SK-N-SH treated with all-trans-retinoic acid at 6 μM for 48 hours (cell line): ENCODE data around the gene AKR1D1.

Experiments used
- ATAC-seq: fragments of 200-7000 bp; cut with Tn5 transposase; 3 replicates; pipeline ENCODE4 v1.9.1; 2020; ENCODE audit warnings: mild to moderate bottlenecking, moderate library complexity
- BACH2 ChIP-seq: fragments of 250-450 bp; sonication (Bioruptor Pico); IDR thresholded peaks from 2 replicates; pipeline ENCODE4 v1.9.0; 2021; ENCODE audit warnings: mild to moderate bottlenecking, borderline replicate concordance
- CSDC2 ChIP-seq: fragments of 250-450 bp; sonication (Bioruptor Pico); IDR thresholded peaks from 2 replicates; pipeline ENCODE4 v1.5.0; 2020; ENCODE audit warnings: mild to moderate bottlenecking, moderate library complexity
- CSRNP3 ChIP-seq: fragments of 250-450 bp; sonication (Bioruptor Pico); IDR thresholded peaks from 2 replicates; pipeline ENCODE4 v1.5.1; 2021; ENCODE audit warnings: mild to moderate bottlenecking, moderate library complexity
- ESRRG ChIP-seq: fragments of 250-450 bp; sonication (Bioruptor Pico); IDR thresholded peaks from 2 replicates; pipeline ENCODE4 v1.6.1; 2021; ENCODE audit warnings: mild to moderate bottlenecking
- GLIS3 ChIP-seq: fragments of 250-450 bp; sonication (Bioruptor Pico); IDR thresholded peaks from 2 replicates; pipeline ENCODE4 v1.5.0; 2020; ENCODE audit warnings: mild to moderate bottlenecking, moderate library complexity
- ISL1 ChIP-seq: fragments of 250-450 bp; sonication (Bioruptor Pico); IDR thresholded peaks from 2 replicates; pipeline ENCODE4 v2.1.2; 2022; ENCODE audit warnings: mild to moderate bottlenecking, moderate library complexity
- OSR1 ChIP-seq: fragments of 250-450 bp; sonication (Bioruptor Pico); IDR thresholded peaks from 2 replicates; pipeline ENCODE4 v1.8.0; 2022; ENCODE audit warnings: moderate library complexity, mild to moderate bottlenecking, inconsistent platforms
- PATZ1 ChIP-seq: fragments of 250-450 bp; sonication (Bioruptor Pico); IDR thresholded peaks from 2 replicates; pipeline ENCODE4 v1.8.0; 2020; ENCODE audit warnings: mild to moderate bottlenecking, moderate library complexity, borderline replicate concordance
- PPARA ChIP-seq: fragments of 250-450 bp; sonication (Bioruptor Pico); IDR thresholded peaks from 2 replicates; pipeline ENCODE4 v1.5.0; 2020; ENCODE audit warnings: mild to moderate bottlenecking, borderline replicate concordance
- RARB ChIP-seq: fragments of 250-450 bp; sonication (Bioruptor Pico); IDR thresholded peaks from 2 replicates; pipeline ENCODE4 v1.8.0; 2021; ENCODE audit warnings: mild to moderate bottlenecking, moderate library complexity
- SNAI2 ChIP-seq: fragments of 250-450 bp; sonication (Bioruptor Pico); IDR thresholded peaks from 2 replicates; pipeline ENCODE4 v1.5.0; 2020; ENCODE audit warnings: mild to moderate bottlenecking, moderate library complexity
- TCF4 ChIP-seq: fragments of 250-450 bp; sonication (Bioruptor Pico); IDR thresholded peaks from 2 replicates; pipeline ENCODE4 v1.8.0; 2021; ENCODE audit warnings: mild to moderate bottlenecking, moderate library complexity, borderline replicate concordance
- TSHZ2 ChIP-seq: fragments of 250-450 bp; sonication (Bioruptor Pico); IDR thresholded peaks from 2 replicates; pipeline ENCODE4 v1.5.0; 2020; ENCODE audit warnings: mild to moderate bottlenecking, moderate library complexity
- ZC3H10 ChIP-seq: fragments of 250-450 bp; sonication (Bioruptor Pico); IDR thresholded peaks from 2 replicates; pipeline ENCODE4 v1.5.1; 2021; ENCODE audit warnings: mild to moderate bottlenecking, moderate library complexity
- ZFP3 ChIP-seq: fragments of 250-450 bp; sonication (Bioruptor Pico); IDR thresholded peaks from 2 replicates; pipeline ENCODE4 v1.5.0; 2020; ENCODE audit warnings: mild to moderate bottlenecking, moderate library complexity
- ZFP30 ChIP-seq: fragments of 450-650 bp; formaldehyde crosslinking; IDR thresholded peaks from 2 replicates; pipeline ENCODE4 v1.5.0; 2022; ENCODE audit warnings: mild to moderate bottlenecking, moderate library complexity
- ZNF565 ChIP-seq: fragments of 450-650 bp; formaldehyde crosslinking; conservative IDR thresholded peaks from 2 replicates; pipeline ENCODE4 v1.5.0; 2020; ENCODE audit warnings: low read depth, mild to moderate bottlenecking, moderate library complexity
- ZNF70 ChIP-seq: fragments of 450-650 bp; formaldehyde crosslinking; IDR thresholded peaks from 2 replicates; pipeline ENCODE4 v1.5.0; 2020; ENCODE audit warnings: mild to moderate bottlenecking, moderate library complexity
- ZNF8 ChIP-seq: fragments of 450-650 bp; formaldehyde crosslinking; IDR thresholded peaks from 2 replicates; pipeline ENCODE4 v1.5.0; 2020; ENCODE audit warnings: mild to moderate bottlenecking, moderate library complexity
- TF ChIP-seq, protein P1 (sequence below): fragments of 250-450 bp; sonication (Bioruptor Pico); IDR thresholded peaks from 2 replicates; pipeline ENCODE4 v1.8.0; 2021; ENCODE audit warnings: low read depth, mild to moderate bottlenecking, moderate library complexity, borderline replicate concordance
- TF ChIP-seq, protein P2 (sequence below): fragments of 250-450 bp; sonication (Bioruptor Pico); IDR thresholded peaks from 2 replicates; pipeline ENCODE4 v1.5.1; 2020; ENCODE audit warnings: low read depth, mild to moderate bottlenecking, moderate library complexity

The AKR1D1 gene

GRCh38 chr7:138079137-138079536 lies 2.9 kb downstream of the AKR1D1 start:
- no peak for TF ChIP-seq ZNF70 (CRISPR knock-in tag)
- no peak for TF ChIP-seq ISL1 (CRISPR knock-in tag)
- TF ChIP-seq ESRRG (CRISPR knock-in tag), result no peak
- TF ChIP-seq RARB (CRISPR knock-in tag), result no peak
- TF ChIP-seq BACH2 (CRISPR knock-in tag), result no peak
- no peak for TF ChIP-seq ZFP3 (CRISPR knock-in tag)
- TF ChIP-seq, protein P1, sequence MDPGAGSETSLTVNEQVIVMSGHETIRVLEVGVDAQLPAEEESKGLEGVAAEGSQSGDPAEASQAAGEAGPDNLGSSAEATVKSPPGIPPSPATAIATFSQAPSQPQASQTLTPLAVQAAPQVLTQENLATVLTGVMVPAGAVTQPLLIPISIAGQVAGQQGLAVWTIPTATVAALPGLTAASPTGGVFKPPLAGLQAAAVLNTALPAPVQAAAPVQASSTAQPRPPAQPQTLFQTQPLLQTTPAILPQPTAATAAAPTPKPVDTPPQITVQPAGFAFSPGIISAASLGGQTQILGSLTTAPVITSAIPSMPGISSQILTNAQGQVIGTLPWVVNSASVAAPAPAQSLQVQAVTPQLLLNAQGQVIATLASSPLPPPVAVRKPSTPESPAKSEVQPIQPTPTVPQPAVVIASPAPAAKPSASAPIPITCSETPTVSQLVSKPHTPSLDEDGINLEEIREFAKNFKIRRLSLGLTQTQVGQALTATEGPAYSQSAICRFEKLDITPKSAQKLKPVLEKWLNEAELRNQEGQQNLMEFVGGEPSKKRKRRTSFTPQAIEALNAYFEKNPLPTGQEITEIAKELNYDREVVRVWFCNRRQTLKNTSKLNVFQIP (CRISPR knock-in tag), result no peak
- TF ChIP-seq TCF4 (CRISPR knock-in tag), result no peak
- TF ChIP-seq, protein P2, sequence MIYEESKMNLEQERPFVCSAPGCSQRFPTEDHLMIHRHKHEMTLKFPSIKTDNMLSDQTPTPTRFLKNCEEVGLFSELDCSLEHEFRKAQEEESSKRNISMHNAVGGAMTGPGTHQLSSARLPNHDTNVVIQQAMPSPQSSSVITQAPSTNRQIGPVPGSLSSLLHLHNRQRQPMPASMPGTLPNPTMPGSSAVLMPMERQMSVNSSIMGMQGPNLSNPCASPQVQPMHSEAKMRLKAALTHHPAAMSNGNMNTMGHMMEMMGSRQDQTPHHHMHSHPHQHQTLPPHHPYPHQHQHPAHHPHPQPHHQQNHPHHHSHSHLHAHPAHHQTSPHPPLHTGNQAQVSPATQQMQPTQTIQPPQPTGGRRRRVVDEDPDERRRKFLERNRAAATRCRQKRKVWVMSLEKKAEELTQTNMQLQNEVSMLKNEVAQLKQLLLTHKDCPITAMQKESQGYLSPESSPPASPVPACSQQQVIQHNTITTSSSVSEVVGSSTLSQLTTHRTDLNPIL (CRISPR knock-in tag), result no peak
- no peak for TF ChIP-seq CSRNP3
- TF ChIP-seq OSR1 (CRISPR knock-in tag), result no peak
- no peak for TF ChIP-seq ZC3H10 (CRISPR knock-in tag)
- no peak for TF ChIP-seq GLIS3 (CRISPR knock-in tag)
- no peak for TF ChIP-seq ZNF565
- no peak for TF ChIP-seq PPARA (CRISPR knock-in tag)
- TF ChIP-seq ZNF8, result no peak
- TF ChIP-seq TSHZ2, result no peak
- no peak for TF ChIP-seq CSDC2
- TF ChIP-seq ZFP30, result no peak
- no peak for ATAC-seq

DNA sequence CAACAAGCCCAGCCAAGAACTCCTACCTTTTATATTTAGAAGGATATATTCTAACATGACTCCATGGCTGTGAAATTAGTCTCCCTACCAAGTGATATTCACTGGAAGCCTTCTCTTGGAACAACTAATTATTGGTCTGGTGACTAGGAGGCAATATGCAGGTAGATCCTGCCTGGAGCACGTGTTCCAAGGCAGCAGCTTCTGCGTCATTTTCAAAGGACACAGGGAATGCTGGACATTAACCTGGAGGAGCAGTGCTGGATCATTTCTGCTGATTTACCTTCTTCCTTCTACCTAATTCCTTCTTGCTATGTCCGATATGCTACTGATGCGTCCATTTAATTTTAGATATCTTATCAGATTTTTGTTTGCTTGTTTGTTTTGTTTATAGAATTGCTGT lies 5.6 kb downstream of the AKR1D1 start:
- TF ChIP-seq ESRRG (CRISPR knock-in tag) (no peak), TSHZ2 (no peak), ZC3H10 (CRISPR knock-in tag) (no peak), GLIS3 (CRISPR knock-in tag) (no peak), PATZ1 (CRISPR knock-in tag) (no peak), TCF4 (CRISPR knock-in tag) (no peak), RARB (CRISPR knock-in tag) (no peak), PPARA (CRISPR knock-in tag) (no peak), SNAI2 (CRISPR knock-in tag) (no peak), BACH2 (CRISPR knock-in tag) (no peak), ZNF8 (no peak), OSR1 (CRISPR knock-in tag) (no peak), CSDC2 (no peak)
- TF ChIP-seq, protein P2 (CRISPR knock-in tag), result no peak
- no peak for ATAC-seq
